DOHH2 (cell line): ENCODE results near the gene TSPAN5.

Experiments
- CTCF ChIP-seq: fragments of 200-600 bp; sonication (generic); IDR thresholded peaks from one replicate; pipeline ENCODE4 v1.5.1; 2014; ENCODE audit warnings: antibody characterized with exemption, mild to moderate bottlenecking, low read depth, low read length; ENCODE audit not compliant: poor library complexity, severe bottlenecking
- EZH2phosphoT487 ChIP-seq: fragments of 200-600 bp; sonication (generic); IDR thresholded peaks from 2 replicates; pipeline ENCODE4 v1.6.1; 2017; ENCODE audit warnings: borderline replicate concordance, mild to moderate bottlenecking, antibody characterized with exemption, low read length, moderate library complexity, mixed read lengths

GRCh38 chr4:98446499-98447375 is 211.7 kb downstream of the TSPAN5 start:
- TF ChIP-seq CTCF (no peak), EZH2phosphoT487 (no peak)
